Body of pancreas (tissue), 4 donors: ENCODE results near the gene CARD18. TPM values are rescaled to one million over a fixed set of nuclear protein-coding genes. Genes with fewer than 3 reads are reported as not detected.
A peak's percentile ranks its signal among the peaks of the same experiment; 100 is the strongest.

Experiments used
- ATAC-seq: fragments of 150-250 bp; one replicate; pipeline ENCODE4 v1.9.1; 2016
- DNase-seq, 4 donors: peaks; one replicate each; pipeline ENCODE4 v3.0.0-alpha.2; 2019
- H3K27ac ChIP-seq, 4 donors: fragments of 200-600 bp; sonication (generic); 1 replicate in 3 of 4; 2 replicates in 1 of 4; pipeline versions ENCODE4 v1.5.1 to v1.6.1; 2016 to 2019; ENCODE audit warnings: mild to moderate bottlenecking in 1 of 4, mixed read lengths in 1 of 4, moderate library complexity in 1 of 4
- H3K27me3 ChIP-seq, 2 donors: fragments of 200-600 bp; sonication (generic); one replicate each; pipeline ENCODE4 v1.6.0; 2016; ENCODE audit warnings: mild to moderate bottlenecking in 1 of 2
- H3K36me3 ChIP-seq, 2 donors: fragments of 200-600 bp; sonication (generic); replicated peaks in 1 of 2; 2 replicates each; pipeline ENCODE4 v1.5.1; 2016; ENCODE audit warnings: low read depth in 2 of 2; ENCODE audit not compliant: insufficient read depth in 1 of 2
- H3K4me1 ChIP-seq: fragments of 200-600 bp; sonication (generic); one replicate; pipeline ENCODE4 v1.6.0; 2016
- H3K4me3 ChIP-seq, 2 donors: fragments of 200-600 bp; sonication (generic); 1 replicate in 1 of 2; 2 replicates in 1 of 2; pipeline ENCODE4 v1.5.1; 2016 to 2019
- H3K9me3 ChIP-seq, 3 donors: fragments of 200-600 bp; sonication (generic); 1 replicate in 2 of 3; 2 replicates in 1 of 3; pipeline ENCODE4 v1.5.1; 2016
- CTCF ChIP-seq, 7 experiments: fragments of 450-650 bp in 4 of 7; fragments of 200-600 bp in 3 of 7; sonication (generic) in 3 of 7; IDR thresholded peaks; one replicate each; pipeline ENCODE4 v1.5.1; 2016 to 2019; ENCODE audit warnings: antibody characterized with exemption in 7 of 7
- POLR2A ChIP-seq, 3 donors: fragments of 450-650 bp; IDR thresholded peaks; one replicate each; pipeline ENCODE4 v1.6.1; 2016; ENCODE audit warnings: antibody characterized with exemption in 3 of 3, mild to moderate bottlenecking in 2 of 3
- WGBS, 2 donors: methylation state at CpG; one replicate each; pipeline ENCODE4 v1.1.5; 2017; 5-methylcytosine and 5-hydroxymethylcytosine counted together
- intact Hi-C: fragments of 100-400 bp; cut with DNase I; formaldehyde crosslinking; loops from one replicate; pipeline ENCODE4 v1.15.1; 2023
- total RNA-seq, 2 donors: library from RNA; depleted of rRNA; stranded (reverse); fragments of >200 nt; gene quantifications; one replicate each; pipeline ENCODE4 v1.1.0, GENCODE V29; 2016

CARD18 gene
- total RNA-seq, 2 donors from 2014 or later, result not detected

- WGBS, 2 donors, result 25 to 32% methylated on average over 5 of the region's 5 CpGs
- DNase-seq, result peak in 3 of 4 donors; percentile 10 to 48 (median 20)
These were observed 40.1 kb upstream of the CARD18 start for GRCh38 chr11:105179542-105180278.

DNA sequence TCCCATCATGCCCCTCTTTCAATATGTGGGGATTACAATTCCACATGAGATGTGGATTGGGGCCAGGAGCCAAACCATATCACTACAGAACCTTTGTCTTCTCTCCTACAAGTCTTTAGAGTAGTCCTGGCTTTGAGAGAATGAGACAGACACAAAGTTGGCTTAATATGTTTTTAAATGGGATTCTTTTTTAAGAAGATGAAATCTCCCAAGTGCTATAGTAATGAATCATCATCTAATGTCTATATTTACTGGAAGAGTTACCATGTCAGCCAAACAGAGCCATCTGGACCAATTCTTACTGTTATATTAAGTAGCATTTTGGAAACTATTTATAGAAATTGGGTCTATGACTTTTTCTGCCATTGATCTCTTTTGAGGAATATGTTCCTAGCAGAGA, 38.1 kb upstream of the CARD18 start:
- Histone ChIP-seq H3K4me3 (no peak overlapping the region), H3K27ac (no peak overlapping the region), H3K4me1 (peaks cover 8% of the 10 kb centered on the region), H3K9me3 (no peaks in the 10 kb centered on the region), H3K36me3 (no peaks in the 10 kb centered on the region), H3K27me3 (no peaks in the 10 kb centered on the region)
- intact Hi-C loops, result no loop called here
- ATAC-seq (no peak), DNase-seq (no peak)
- TF ChIP-seq POLR2A (IDR thresholded peaks at IDR 0.05) (no peak), CTCF (IDR thresholded peaks at IDR 0.05) (no peak)

More at GRCh38 chr11:105179542-105180278, 40.1 kb upstream of the CARD18 start:
- Histone ChIP-seq H3K9me3 (no peaks in the 10 kb centered on the region), H3K4me3 (no peak overlapping the region), H3K27me3 (no peaks in the 10 kb centered on the region), H3K36me3 (no peaks in the 10 kb centered on the region), H3K27ac (no peak overlapping the region), H3K4me1 (peaks cover 8% of the 10 kb centered on the region)
- intact Hi-C loops, result no loop called here
- no peak for ATAC-seq
- TF ChIP-seq CTCF (IDR thresholded peaks at IDR 0.05), result no peak
- no peak for TF ChIP-seq POLR2A (IDR thresholded peaks at IDR 0.05)

DNA sequence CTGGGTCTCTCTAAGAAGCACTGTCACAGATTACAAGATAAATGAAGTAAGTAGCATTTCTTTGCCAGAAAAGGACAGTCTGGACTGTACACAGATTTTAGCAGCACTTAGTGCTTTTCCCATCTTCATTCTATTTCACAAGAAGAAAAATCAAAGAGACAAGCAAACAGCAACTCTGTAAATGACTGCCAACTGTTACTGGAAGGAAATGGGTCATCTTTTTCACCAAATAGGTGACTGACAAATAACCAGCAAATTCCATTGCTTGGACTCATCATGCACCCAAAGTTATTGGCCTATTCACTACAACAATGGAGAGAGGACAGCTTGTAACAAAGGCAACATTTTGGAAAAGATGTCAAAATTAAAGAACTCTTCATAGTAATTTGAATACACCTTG, 28.9 kb upstream of the CARD18 start:
- H3K9me3 ChIP-seq, result no peaks in the 10 kb centered on the region
- no peak overlapping the region for H3K4me3 ChIP-seq
- ATAC-seq, result no peak
- no peaks in the 10 kb centered on the region for H3K4me1 ChIP-seq
- H3K27ac ChIP-seq, result no peak overlapping the region
- DNase-seq, result no peak
- no peak for TF ChIP-seq CTCF (IDR thresholded peaks at IDR 0.05)
- intact Hi-C loops, result no loop called here
- no peaks in the 10 kb centered on the region for H3K27me3 ChIP-seq
- no peaks in the 10 kb centered on the region for H3K36me3 ChIP-seq

GRCh38 chr11:105167244-105167643, 27.7 kb upstream of the CARD18 start:
- Histone ChIP-seq H3K27ac (no peak overlapping the region), H3K4me3 (no peak overlapping the region), H3K27me3 (no peaks in the 10 kb centered on the region), H3K4me1 (no peaks in the 10 kb centered on the region), H3K9me3 (no peaks in the 10 kb centered on the region), H3K36me3 (no peaks in the 10 kb centered on the region)
- ATAC-seq (no peak), DNase-seq (no peak)
- no peak for TF ChIP-seq POLR2A (IDR thresholded peaks at IDR 0.05)
- TF ChIP-seq CTCF (IDR thresholded peaks at IDR 0.05), result no peak
- intact Hi-C loops, result no loop called here
- whole genome bisulfite sequencing, 2 donors, result 92 to 93% methylated on average over 3 of the region's 3 CpGs

DNA sequence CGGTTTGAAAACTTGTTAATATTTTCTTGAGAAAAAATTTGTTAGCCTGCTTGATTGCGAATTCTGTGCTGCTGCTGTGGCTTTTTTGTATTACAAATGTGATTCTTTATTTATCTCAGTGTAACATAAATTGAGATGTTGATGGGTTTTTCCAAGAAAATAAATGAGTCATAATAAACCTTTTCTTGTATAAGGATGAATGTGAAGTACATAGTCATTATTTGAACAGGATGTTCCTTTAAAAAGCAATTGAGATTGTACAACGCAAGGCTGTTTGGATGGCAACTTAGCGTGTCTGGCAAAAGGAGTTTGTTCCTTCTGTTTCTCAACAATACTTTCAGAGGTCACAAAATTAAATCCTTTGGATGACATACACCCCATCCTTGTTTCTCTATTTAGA, 24.6 kb upstream of the CARD18 start:
- Histone ChIP-seq H3K27ac (no peak overlapping the region), H3K9me3 (no peaks in the 10 kb centered on the region), H3K4me3 (no peak overlapping the region), H3K36me3 (no peaks in the 10 kb centered on the region), H3K4me1 (no peaks in the 10 kb centered on the region), H3K27me3 (no peaks in the 10 kb centered on the region)
- TF ChIP-seq CTCF (IDR thresholded peaks at IDR 0.05) (no peak), POLR2A (IDR thresholded peaks at IDR 0.05) (no peak)
- intact Hi-C loops, result no loop called here
- DNase-seq, result no peak
- WGBS, 2 donors, result 76 to 81% methylated on average over 4 of the region's 4 CpGs
- no peak for ATAC-seq
